GM19043 (cell line): ENCODE data around the gene SLC30A4.
"Not testable (repeated sequence)": the region's sequence is repeated elsewhere in the genome, so short reads cannot be mapped to it uniquely, and the experiment has no call there.

Experiments
- ATAC-seq: cut with Tn5 transposase; IDR thresholded peaks from one replicate; pipeline ENCODE4 v1.9.1; 2021; ENCODE audit warnings: low read depth; ENCODE audit not compliant: unreplicated experiment

SLC30A4 gene

DNA sequence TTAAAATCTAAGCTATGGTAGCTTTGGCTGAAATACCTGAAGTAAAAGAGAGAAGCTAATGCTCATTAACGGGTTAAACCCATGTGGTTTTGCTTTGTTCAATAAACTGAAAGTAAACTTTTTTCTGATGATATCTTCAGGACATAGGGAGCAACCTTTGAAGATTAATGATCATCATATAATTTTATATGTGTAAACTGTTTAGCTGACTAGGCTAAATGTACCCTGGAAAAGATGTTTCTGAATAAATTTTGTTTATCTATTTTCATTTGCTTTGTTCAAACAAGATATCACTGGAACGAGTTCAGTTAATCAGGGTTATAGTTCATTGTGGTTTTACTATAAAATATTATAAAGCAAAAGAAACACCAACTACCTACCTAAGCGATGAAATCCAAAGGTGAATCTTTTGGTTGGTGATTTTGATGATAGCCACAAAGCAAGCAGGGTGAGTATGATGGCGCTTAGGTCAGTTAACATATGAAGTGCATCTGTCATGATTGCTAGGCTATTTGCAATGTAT lies 11.7 kb downstream of the SLC30A4 start:
- no peak for ATAC-seq

DNA sequence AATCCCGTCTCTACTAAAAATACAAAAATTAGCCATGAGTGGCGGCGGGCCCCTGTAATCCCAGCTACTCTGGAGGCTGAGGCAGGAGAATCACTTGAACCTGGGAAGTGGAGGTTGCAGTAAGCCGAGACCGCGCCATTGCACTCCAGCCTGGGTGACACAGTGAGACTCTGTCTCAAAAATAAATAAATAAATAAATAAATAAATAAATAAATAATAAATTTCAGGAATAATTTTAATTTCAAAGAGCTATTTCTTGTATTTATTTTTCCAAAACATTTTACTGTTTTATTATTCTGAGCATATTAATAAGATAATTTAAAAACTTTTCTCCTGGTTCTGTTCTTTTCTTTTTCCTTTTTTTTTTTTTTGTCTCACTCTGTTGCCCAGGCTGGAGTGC lies 15.4 kb downstream of the SLC30A4 start:
- ATAC-seq, result not testable (repeated sequence)

DNA sequence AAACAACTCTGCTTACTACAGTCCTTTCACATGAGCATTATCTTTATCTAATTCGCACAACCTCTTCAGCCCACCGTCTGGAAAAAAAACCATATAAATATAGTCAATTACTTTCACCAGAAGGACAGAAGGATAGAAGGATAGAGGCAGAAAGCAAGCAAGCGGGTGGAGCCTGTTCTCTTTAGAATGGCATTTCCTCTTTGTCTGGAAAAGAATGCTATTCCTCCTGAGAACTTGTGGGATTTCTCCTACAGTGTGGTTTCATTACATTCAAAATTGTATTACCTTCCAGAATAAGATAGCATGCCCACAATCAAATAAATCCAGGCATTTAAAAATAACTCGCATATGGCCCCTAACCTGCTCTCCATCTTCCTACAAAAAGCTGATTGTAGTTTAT lies 23.1 kb downstream of the SLC30A4 start:
- no peak for ATAC-seq

DNA sequence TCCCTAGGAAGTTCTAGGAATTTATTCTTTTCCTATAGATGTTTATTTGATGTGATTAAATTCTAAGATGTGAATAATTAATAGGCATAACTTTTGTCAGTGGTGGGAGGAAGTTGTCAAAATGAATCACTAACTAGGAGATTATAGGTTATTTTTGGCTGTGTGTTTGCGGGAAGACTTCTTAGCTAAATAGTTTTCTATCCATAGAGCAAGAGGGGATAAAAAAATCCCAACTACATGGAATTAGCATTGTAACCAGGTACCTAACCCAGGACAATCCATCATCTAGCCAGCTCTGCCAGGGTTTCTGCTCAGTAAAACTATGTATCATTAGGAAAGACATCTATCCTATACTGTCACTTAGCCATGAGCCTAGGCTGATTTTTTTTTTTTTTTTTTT lies 23.9 kb downstream of the SLC30A4 start:
- ATAC-seq, result no peak

DNA sequence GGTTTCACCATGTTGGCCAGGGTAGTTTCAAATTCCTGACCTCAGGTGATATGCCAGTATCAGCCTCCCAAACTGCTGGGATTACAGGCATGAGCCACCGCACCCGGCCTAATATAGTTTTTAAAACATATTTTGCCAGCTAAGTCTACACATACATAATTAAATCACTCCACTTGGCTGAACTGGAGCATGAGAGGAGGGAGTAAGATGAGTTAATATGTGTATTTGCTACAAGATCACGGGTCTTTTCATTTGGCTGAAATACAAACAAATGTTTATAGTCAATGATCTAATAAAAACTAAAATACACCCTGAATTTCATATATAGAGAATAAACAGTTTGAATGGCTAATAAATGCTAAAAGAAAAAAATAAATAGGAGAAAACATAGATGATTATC lies 25.3 kb downstream of the SLC30A4 start:
- ATAC-seq, result no peak

DNA sequence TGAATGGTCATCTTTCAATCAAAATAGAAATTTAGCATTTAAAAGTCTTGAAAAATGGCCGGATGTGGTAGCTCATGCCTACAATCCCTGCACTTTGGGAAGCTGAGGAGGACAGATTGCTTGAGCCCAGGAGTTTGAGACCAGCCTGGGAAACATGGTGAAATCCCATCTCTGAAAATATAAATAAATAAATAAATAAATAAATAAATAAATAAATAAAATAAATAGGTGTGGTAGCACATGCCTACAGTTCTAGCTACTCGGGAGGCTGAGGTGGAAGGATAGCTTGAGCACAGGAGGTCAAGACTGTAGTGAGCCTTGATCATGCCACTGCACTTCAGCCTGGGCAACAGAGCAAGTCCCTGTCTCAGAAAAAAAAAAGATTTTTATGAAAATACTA lies 25.9 kb downstream of the SLC30A4 start:
- ATAC-seq, result no peak

DNA sequence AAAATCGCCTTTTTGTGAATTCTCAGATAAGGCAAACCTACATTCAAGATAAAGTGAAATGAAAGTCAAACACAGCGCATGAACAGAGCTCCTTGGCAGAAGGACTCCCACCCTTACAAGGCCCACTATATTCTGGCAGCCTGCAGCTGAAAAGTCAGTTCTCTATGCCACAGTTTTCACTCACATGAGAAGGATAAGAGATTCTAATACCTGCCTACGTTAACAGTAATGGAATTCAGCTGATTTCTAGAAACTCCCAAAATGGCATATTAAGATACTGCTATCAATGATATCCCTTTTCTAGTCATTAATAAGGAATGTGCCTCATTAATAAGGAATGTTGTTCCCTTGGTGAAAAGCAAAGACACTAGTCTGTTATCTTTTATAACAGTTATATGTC lies 27.0 kb downstream of the SLC30A4 start:
- ATAC-seq, result no peak

DNA sequence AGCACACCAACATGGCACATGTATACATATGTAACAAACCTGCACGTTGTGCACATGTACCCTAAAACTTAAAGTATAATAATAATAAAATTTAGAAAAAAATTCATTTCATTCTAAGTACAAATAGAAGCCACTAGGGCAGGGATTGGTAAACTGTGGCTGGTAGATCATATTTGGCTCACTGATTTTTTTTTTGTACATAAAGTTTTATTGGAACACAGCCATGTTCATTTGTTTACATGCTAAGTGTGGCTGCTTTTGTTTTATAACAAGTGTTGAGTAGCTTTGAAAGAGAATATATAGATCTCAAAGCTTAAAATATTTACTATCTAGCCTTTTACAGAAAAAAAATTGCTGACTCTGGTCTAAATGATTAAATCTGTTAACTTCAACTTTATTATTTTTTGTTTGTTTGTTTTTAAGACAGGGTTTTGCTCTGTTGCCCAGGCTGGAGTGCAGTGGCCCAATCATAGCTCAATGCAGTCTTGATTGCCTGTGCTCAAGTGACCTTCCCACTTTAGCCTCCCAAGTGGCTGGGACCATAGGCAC lies 32.8 kb downstream of the SLC30A4 start:
- no peak for ATAC-seq

DNA sequence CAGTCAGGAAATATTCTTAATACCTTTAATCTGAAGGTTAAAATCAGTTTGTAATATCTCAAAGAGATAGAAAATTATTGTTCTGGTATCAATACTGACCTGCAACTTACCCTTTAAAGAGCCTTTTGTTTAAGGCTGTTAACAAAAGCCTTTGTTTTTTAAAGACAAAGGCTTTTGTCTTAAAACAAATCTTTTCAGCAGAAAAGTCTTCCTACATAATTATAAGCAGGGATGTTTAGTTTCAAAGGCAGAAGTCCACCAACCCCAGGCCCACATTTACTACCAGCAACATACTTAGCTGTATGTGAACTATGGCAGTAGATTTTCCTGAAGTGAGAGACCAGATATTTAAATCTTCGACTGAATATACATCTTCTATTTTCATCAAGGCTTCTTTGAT lies 36.2 kb downstream of the SLC30A4 start:
- no peak for ATAC-seq

DNA sequence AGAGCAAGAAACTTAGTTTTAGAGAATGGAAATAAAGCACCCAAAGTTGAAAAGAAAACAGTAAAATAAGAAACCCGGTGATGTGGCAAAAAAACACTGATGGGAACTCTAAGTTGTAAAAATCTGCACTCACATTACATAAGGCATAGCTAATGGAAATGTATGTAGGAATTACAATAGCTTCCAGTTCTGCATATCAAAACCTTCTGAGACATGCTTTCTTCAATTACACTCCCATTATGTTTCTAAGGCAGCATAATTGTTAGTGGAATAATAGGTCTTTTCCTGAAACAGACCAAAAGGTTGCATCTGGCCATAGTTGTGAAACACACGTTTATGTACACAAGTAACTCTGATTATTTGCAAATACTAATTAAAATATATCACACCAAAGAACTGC lies 41.4 kb downstream of the SLC30A4 start:
- ATAC-seq, result no peak

DNA sequence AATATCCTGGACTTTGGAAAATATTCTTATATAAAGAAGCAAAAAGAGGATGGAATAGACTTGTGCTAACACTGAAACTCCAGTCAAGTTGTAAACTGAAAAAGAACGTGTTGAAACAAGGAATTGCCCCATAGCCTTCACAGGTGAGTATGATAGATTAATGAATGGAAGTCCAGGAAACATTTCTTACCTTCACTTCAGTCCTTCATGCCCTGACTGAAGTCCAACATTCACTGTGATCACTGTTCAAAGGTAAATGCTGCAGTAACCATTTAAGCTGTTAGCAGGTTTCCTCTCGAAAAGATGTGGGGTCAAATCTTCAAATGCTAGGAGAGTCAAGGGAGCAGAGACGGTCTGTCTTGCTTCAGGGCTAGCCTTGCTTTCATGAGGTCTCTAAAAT lies 46.1 kb downstream of the SLC30A4 start:
- ATAC-seq, result no peak

DNA sequence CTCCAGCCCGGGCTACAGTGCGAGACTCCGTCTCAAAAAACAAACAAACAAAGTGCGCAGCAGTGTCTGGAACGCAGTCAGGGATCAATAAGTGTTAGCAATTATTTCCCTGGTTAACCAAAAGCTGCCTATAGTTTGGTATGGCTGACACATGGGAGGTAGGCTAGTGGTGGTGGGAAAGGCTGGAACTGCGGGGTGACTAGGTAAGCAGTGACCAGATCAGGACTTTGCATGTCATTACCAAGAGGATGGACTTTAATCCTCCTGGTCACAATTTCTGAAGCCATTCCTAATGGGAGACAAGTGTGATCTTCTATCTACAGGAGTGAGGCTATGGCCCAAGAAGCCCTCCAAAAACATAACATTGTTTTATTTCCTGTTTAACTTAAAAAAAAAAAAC lies 47.8 kb downstream of the SLC30A4 start:
- no peak for ATAC-seq

DNA sequence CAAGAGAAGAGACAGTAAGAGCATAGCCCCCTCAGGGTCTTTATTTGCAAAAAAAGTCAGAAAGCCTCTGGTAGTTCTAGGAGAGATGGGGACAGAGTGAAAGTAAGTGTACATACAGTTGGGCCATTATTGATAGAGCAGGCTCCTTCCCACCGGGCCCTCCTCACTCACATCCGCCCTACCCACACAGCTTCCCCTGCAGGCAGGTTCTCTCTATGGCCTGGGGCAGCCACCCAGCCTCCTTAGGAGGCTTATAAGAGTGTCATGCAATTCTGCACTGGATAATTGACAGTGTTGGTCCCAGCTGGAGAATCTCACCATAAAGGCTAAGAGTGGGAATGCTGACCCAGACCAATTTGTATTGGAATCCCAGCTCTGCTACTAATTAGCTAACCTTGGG lies 49.5 kb downstream of the SLC30A4 start:
- ATAC-seq, result no peak

DNA sequence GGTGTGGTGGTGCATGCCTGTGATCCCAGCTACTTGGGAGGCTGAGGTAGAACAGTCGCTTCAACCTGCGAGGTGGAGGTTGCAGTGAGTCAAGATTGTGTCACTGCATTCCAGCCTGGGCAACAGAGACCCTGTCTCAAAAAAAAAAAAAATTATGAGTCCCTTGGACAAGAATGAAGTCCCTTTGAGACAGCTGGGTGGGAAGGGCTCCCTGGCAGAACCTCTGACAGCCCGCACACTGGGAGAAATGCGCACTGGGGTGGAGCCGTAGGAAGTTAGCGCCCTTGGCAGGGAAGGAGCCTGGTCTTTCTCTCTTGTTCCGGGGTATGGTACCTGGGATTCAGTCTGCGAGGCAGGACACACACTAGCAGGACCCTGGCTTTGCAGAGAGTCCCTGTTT lies 51.4 kb downstream of the SLC30A4 start:
- ATAC-seq, result no peak

DNA sequence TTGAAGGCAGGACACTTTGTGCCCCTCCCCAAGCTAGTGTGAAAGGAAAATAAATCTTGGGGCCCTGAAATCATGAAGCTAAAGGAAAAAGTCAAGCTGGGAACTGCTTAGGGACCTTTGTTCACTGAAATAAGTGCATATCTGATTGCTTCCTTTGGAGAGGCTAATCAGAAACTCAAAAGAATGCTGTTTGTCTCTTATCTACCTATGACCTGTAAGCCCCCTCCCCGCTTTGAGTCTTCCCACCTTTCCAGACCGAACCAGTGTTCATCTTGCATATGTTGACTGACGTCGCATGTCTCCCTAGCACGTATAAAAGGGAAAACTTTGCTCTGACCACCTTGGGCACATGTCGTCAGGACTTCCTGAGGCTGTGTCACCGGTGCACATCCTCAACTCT lies 53.1 kb downstream of the SLC30A4 start:
- no peak for ATAC-seq

DNA sequence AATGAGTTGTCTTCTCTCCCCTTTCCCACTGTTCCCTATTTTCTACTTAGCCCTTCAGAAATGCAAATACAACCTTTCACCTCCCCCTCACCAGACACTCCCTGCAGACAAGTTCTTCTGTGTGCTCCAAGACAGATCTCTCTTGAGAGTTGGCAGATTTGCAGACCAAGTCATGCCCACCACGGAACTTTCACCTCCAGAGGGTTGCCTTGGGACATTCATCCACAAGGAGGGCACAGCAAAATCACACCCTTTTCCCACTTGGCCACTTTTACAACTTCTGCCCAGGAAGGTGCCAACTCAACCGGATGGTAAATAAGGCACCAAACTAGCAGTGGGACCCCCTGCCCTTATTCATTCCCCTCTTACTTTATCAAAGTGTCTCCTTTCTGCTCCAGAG lies 53.5 kb downstream of the SLC30A4 start:
- ATAC-seq, result no peak

DNA sequence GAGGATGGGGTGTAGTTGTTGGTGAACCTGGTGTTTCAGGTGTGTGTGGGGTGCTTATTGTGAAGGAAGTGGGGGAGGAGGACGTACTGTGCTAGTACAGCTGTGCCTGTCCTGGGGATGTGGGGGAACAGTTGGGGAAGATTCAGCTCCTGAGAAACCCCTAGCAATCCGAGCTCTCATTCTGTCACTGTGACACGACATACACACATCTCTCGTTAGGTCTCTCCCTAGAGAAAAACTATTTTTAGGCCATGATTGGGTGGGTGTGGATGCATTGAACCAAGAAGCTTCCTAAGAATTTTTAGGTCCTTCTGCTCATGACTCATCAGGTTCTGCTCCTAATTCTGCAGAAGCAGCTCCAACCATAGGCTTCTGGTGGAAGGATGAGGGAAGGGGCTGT lies 54.3 kb downstream of the SLC30A4 start:
- ATAC-seq, result no peak

DNA sequence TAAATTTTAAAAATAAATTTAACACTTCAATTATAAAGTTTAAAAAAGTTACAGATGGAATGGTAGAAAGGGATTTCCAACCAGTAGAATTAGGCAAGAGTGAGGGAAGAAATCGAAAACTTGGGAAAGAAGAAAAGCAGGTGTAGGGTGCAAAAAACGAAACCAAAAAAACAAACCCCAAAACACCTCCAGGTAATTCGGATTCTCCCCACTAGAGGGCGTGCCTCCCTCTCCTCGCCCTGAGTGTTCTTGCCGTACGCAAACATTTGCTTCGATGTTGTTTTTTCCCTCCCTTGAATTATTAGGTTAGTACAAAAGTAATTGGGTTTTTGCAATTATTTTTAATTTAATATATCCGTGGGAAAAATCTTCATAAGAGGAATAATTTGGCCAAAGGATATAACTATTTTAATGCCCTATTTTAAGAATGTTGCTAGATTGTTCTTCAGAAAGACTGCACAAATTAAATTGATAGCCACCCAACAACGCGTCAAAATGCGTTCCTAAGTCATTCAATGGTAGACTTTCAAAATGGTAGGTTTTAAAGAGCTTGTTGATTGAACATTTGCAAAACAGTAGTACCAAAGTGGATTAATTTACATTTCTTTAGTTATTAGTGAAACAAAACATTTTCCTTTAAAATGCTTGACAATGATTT lies 63.7 kb downstream of the SLC30A4 start:
- no peak for ATAC-seq

DNA sequence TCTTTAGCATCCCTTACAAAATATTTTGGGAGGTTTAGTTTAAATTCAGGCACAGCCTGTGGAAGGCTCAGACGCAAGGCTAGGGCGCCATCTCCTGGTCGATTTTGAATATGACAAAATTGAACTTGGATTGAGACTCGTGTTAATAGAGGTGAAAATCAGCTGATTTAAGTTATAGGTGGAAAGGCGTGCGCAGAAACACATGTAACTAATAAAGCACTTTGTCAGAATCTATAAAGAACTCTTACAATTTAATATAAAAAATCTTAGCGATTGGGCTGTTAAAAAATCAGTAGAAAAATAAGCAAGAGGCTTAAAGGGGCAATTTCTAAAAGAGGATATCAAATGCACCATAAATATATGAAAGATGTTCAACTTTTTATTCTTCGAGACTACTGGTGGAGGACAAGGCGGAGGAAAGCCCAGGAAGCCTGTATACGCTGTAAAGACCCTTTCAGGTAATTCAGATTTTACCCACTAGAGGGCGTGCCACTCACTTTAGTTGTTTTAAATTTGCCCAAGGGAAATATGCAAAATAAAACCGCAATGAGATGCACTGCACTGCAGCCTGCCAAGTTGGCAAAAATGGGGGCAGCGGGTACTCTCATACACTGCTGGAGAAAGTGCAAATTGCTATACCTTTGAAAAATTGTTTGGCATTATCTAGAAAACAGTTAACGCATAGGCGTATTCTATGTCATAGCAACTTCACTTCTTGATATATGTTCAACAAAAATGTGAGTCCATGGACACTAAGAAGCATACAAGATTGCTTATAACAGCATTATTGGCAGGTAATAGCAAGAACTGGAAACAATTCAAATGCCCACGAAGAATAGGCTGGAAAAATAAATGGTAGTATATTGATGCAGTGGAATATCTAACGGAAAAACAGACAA lies 64.7 kb downstream of the SLC30A4 start:
- peak; percentile 45 for ATAC-seq

DNA sequence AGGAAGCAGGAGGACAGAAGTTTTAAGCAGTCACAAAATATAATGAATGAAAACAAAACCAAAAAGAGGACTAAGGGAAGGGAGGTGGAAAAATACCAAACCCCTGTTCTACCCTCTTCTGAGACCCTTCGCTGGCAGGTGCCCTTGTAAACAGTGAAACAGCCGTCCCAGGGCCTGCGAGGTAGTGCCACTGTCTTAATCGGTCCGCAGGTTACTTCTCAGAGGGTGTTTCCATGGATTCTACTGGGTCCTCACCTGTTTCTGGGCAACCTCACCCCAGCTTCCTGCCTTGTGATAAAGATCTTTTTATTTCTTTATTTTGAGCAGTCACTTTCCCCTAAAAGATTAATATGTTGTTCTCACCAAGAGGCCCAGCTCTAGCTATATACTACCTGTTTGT lies 65.3 kb downstream of the SLC30A4 start:
- ATAC-seq, result no peak

DNA sequence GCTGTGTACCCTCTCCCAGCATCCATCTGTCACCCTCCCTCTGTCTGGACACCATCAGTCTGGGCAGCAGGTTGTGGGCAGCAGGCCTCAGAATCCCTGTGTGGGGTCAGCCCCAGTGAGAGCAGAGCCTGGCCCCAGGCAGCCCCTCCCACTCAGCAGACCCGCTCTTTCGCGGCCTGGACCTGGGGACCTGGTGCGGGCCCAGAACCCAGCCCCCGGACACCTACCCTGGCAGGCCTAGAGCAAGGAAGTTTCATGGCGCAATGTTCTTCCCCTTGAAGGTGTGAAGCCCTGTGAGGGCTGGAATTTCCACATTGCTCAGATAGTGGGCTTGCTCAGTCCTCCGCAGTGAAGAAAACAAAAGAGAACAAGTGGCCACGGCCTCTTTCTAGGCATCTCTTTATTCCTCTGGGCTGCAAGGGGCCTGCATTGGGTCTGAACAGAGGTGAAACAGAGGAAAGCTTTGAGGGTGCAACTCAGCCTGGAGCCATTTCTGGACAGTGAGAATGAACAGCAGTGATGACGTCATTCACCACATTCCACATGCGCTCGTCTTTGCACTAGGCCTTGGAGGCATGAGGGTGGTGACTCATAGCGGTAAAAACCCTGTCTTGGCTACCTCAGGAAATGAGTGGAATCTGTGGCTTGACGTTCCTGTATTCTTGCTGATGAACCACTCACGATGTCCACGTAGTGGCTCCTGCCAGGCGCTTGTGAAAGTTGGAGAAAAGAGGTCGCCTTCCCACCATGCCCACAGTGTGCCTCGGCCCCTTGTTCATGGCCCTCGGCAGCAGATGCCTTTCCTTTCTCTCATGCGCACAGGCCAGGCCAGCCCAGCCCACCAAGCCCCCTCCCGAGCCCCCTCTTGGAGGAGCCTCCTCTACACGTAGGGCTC lies 66.1 kb downstream of the SLC30A4 start:
- ATAC-seq, result no peak
